Kidney glomerular epithelial cell (primary cell): ENCODE measurements around the gene VPS45.
A peak's percentile ranks its signal among the peaks of the same experiment; 100 is the strongest.
"Not testable (repeated sequence)": the region's sequence is repeated elsewhere in the genome, so short reads cannot be mapped to it uniquely, and the experiment has no call there.

Source experiments
- DNase-seq: peaks from one replicate; lab custom pipeline; 2025; lab: John Stamatoyannopoulos, UW

Gene VPS45

GRCh38 chr1:150160964-150161621 lies 93.5 kb downstream of the VPS45 start:
- peak; percentile 29 for DNase-seq

GRCh38 chr1:150161747-150162581 lies 94.4 kb downstream of the VPS45 start:
- DNase-seq: peak; percentile 11

GRCh38 chr1:150162582-150162861 lies 94.9 kb downstream of the VPS45 start:
- no peak for DNase-seq

GRCh38 chr1:150162862-150163706 lies 95.5 kb downstream of the VPS45 start:
- DNase-seq: peak; percentile 98

- no peak for DNase-seq
Measured at GRCh38 chr1:150164224-150164623, 96.6 kb downstream of the VPS45 start.

- DNase-seq: no peak
Measured at GRCh38 chr1:150164779-150165178, 97.2 kb downstream of the VPS45 start.

GRCh38 chr1:150165622-150166612 lies 98.3 kb downstream of the VPS45 start:
- peak; percentile 10 for DNase-seq

- DNase-seq: peak; percentile 26
Measured at GRCh38 chr1:150168960-150169601, 101.5 kb downstream of the VPS45 start.

GRCh38 chr1:150171801-150172200 lies 104.2 kb downstream of the VPS45 start:
- no peak for DNase-seq

GRCh38 chr1:150173141-150173585 lies 105.6 kb downstream of the VPS45 start:
- peak; percentile 13 for DNase-seq

GRCh38 chr1:150176593-150176992 lies 109.0 kb downstream of the VPS45 start:
- no peak for DNase-seq

GRCh38 chr1:150178548-150178947 lies 111.0 kb downstream of the VPS45 start:
- DNase-seq: no peak

- DNase-seq: no peak
Measured at GRCh38 chr1:150179867-150180266, 112.3 kb downstream of the VPS45 start.

- no peak for DNase-seq
Measured at GRCh38 chr1:150180474-150180873, 112.9 kb downstream of the VPS45 start.

- DNase-seq: no peak
Measured at GRCh38 chr1:150182247-150182646, 114.7 kb downstream of the VPS45 start.

GRCh38 chr1:150183061-150183460 lies 115.5 kb downstream of the VPS45 start:
- DNase-seq: no peak

- DNase-seq: no peak
Measured at GRCh38 chr1:150185481-150185880, 117.9 kb downstream of the VPS45 start.

GRCh38 chr1:150186438-150186788 lies 118.8 kb downstream of the VPS45 start:
- not testable (repeated sequence) for DNase-seq

GRCh38 chr1:150186789-150187559 lies 119.4 kb downstream of the VPS45 start:
- DNase-seq: peak; percentile 37

- DNase-seq: peak; percentile 37
Measured at GRCh38 chr1:150187560-150187931, 120.0 kb downstream of the VPS45 start.
